HEK293 (cell line): ENCODE results near the gene ARHGEF37.
A peak's percentile ranks its signal among the peaks of the same experiment; 100 is the strongest.

Experiments
- CTCF ChIA-PET: fragments of 350-600 bp; formaldehyde crosslinking; extraction: SDS; loops from one replicate; lab custom pipeline; 2021; ENCODE audit warnings: antibody characterized with exemption; lab: Yijun Ruan, JAX
- POLR2A ChIA-PET: fragments of 300-600 bp; formaldehyde crosslinking; extraction: SDS; loops from one replicate; lab custom pipeline; 2020; ENCODE audit warnings: antibody characterized with exemption, inconsistent platforms; lab: Yijun Ruan, JAX
- H3K27ac ChIP-seq: fragments of 200-500 bp; sonication (Bioruptor generic); 2 replicates; pipeline ENCODE4 v1.5.1; 2014; ENCODE audit warnings: low read depth, low read length, control low read depth, inconsistent platforms; ENCODE audit errors: extremely low read depth
- H3K36me3 ChIP-seq, 2 experiments: fragments of 200-500 bp in 1 of 2; sonication (Bioruptor generic) in 1 of 2; 1 replicate in 1 of 2; 2 replicates in 1 of 2; pipeline ENCODE4 v1.5.1; 2014 to 2017; ENCODE audit warnings: inconsistent platforms in 2 of 2, low read length in 2 of 2; ENCODE audit not compliant: control insufficient read depth in 2 of 2, insufficient read depth in 1 of 2
- H3K4me1 ChIP-seq: fragments of 200-500 bp; sonication (Bioruptor generic); 2 replicates; pipeline ENCODE4 v1.5.1; 2014; ENCODE audit warnings: mild to moderate bottlenecking, low read length, inconsistent platforms; ENCODE audit not compliant: control insufficient read depth, insufficient read depth
- H3K4me3 ChIP-seq: 2 replicates; pipeline ENCODE4 v1.5.1; 2011; ENCODE audit warnings: low read depth, mild to moderate bottlenecking, control low read depth, low read length, moderate library complexity
- H3K9me3 ChIP-seq: fragments of 200-500 bp; sonication (Bioruptor generic); 2 replicates; pipeline ENCODE4 v1.5.1; 2014; ENCODE audit warnings: low read depth, low read length, inconsistent platforms; ENCODE audit not compliant: control insufficient read depth, insufficient read depth
- EGR2 ChIP-seq: fragments of 450-650 bp; formaldehyde crosslinking; IDR thresholded peaks from 2 replicates; pipeline ENCODE4 v1.5.1; 2016; ENCODE audit warnings: low read depth, missing biosample characterization, missing genetic modification characterization
- KLF16 ChIP-seq: fragments of 450-650 bp; formaldehyde crosslinking; IDR thresholded peaks from 2 replicates; pipeline ENCODE4 v1.5.1; 2017; ENCODE audit warnings: missing biosample characterization, missing genetic modification characterization
- MEIS1 ChIP-seq: sonication (generic); formaldehyde crosslinking; IDR thresholded peaks from 2 replicates; pipeline ENCODE4 v1.8.1; 2022; ENCODE audit warnings: missing genetic modification reagents, mild to moderate bottlenecking, borderline replicate concordance
- RBAK ChIP-seq: fragments of 450-650 bp; formaldehyde crosslinking; IDR thresholded peaks from 2 replicates; pipeline ENCODE4 v1.5.1; 2016; ENCODE audit warnings: missing biosample characterization, missing genetic modification characterization
- SP2 ChIP-seq: fragments of 450-650 bp; formaldehyde crosslinking; IDR thresholded peaks from 2 replicates; pipeline ENCODE4 v1.5.1; 2016; ENCODE audit warnings: missing biosample characterization, missing genetic modification characterization
- ZBTB17 ChIP-seq: fragments of 450-650 bp; formaldehyde crosslinking; IDR thresholded peaks from 2 replicates; pipeline ENCODE4 v1.5.1; 2016; ENCODE audit warnings: missing biosample characterization, missing genetic modification characterization
- ZBTB7A ChIP-seq: fragments of 450-650 bp; formaldehyde crosslinking; IDR thresholded peaks from 2 replicates; pipeline ENCODE4 v1.5.1; 2016; ENCODE audit warnings: low read depth, missing biosample characterization, missing genetic modification characterization
- ZIC2 ChIP-seq: fragments of 450-650 bp; formaldehyde crosslinking; IDR thresholded peaks from 2 replicates; pipeline ENCODE4 v1.5.1; 2016; ENCODE audit warnings: missing biosample characterization, missing genetic modification characterization
- ZNF112 ChIP-seq: fragments of 450-650 bp; formaldehyde crosslinking; IDR thresholded peaks from 2 replicates; pipeline ENCODE4 v1.5.0; 2017; ENCODE audit warnings: missing biosample characterization, missing genetic modification characterization
- ZNF19 ChIP-seq: fragments of 450-650 bp; formaldehyde crosslinking; IDR thresholded peaks from 2 replicates; pipeline ENCODE4; 2016; ENCODE audit warnings: missing biosample characterization, missing genetic modification characterization, low read depth
- ZNF324 ChIP-seq: fragments of 450-650 bp; formaldehyde crosslinking; IDR thresholded peaks from 2 replicates; pipeline ENCODE4 v1.5.1; 2016; ENCODE audit warnings: missing biosample characterization, missing genetic modification characterization
- ZNF335 ChIP-seq: fragments of 450-650 bp; formaldehyde crosslinking; conservative IDR thresholded peaks from 2 replicates; pipeline ENCODE4 v1.5.1; 2016; ENCODE audit warnings: missing biosample characterization, missing genetic modification characterization
- ZNF394 ChIP-seq: fragments of 450-650 bp; formaldehyde crosslinking; IDR thresholded peaks from 2 replicates; pipeline ENCODE4 v1.5.1; 2016; ENCODE audit warnings: missing biosample characterization, missing genetic modification characterization, mild to moderate bottlenecking, moderate library complexity, borderline replicate concordance
- ZNF426 ChIP-seq: fragments of 450-650 bp; formaldehyde crosslinking; IDR thresholded peaks from 2 replicates; pipeline ENCODE4 v1.5.1; 2017; ENCODE audit warnings: missing biosample characterization, missing genetic modification characterization, mild to moderate bottlenecking, inconsistent platforms, moderate library complexity
- ZNF529 ChIP-seq: fragments of 450-650 bp; formaldehyde crosslinking; IDR thresholded peaks from 2 replicates; pipeline ENCODE4 v1.5.1; 2017; ENCODE audit warnings: missing genetic modification characterization, missing biosample characterization; ENCODE audit not compliant: insufficient replicate concordance
- ZNF658 ChIP-seq: fragments of 450-650 bp; formaldehyde crosslinking; IDR thresholded peaks from 2 replicates; pipeline ENCODE4; 2016; ENCODE audit warnings: missing biosample characterization, missing genetic modification characterization
- TF ChIP-seq, protein P1 (sequence below): fragments of 450-650 bp; formaldehyde crosslinking; IDR thresholded peaks from 2 replicates; pipeline ENCODE4 v1.5.1; 2016; ENCODE audit warnings: missing biosample characterization, missing genetic modification characterization
- TF ChIP-seq, protein P2 (sequence below): fragments of 450-650 bp; formaldehyde crosslinking; IDR thresholded peaks from 2 replicates; pipeline ENCODE4 v1.5.1; 2016; ENCODE audit warnings: missing biosample characterization, missing genetic modification characterization
- TF ChIP-seq, protein P3 (sequence below): fragments of 450-650 bp; formaldehyde crosslinking; IDR thresholded peaks from 2 replicates; pipeline ENCODE4 v1.5.1; 2016; ENCODE audit warnings: missing biosample characterization, missing genetic modification characterization
- TF ChIP-seq, protein P4 (sequence below): fragments of 450-650 bp; formaldehyde crosslinking; IDR thresholded peaks from 2 replicates; pipeline ENCODE4 v1.5.1; 2017; ENCODE audit warnings: missing biosample characterization, mild to moderate bottlenecking, missing genetic modification characterization, moderate library complexity

Gene ARHGEF37

DNA sequence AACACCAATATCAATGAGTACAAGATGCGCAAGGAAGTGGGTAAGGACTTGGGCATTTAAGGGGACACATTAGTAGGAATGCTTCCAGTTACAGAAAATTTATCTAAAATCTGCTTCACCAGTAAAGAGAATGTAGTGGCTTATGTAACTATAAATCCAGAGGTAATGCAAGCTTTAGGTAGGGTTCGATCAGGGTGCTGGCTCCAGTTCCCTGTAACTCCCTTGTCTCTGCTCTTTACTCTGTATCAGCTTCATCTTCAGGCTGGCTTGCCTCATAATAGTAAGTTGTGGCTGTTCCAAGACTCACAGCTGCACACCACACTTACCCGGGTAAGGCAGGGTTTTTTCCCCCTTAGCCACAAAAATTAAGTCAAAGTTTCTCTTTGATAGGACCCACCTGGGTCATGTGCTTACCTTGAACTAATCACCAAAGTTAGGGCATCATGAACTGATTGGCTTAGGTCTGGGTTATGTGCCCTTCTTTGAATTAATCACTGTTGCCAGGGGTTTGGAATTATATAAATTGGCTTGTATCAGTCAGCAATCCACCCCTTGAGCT is 35.5 kb downstream of the ARHGEF37 start:
- ChIA-PET POLR2A (no interaction called here), CTCF (interaction anchor here (0.6 to 4.2 kb wide), 9 partner anchors 9 to 183 kb away, joined by 3 to 50 read pairs (median 10); no protein-coding TSS in a partner anchor)
- Histone ChIP-seq H3K36me3 (no peaks in the 10 kb centered on the region), H3K9me3 (no peaks in the 10 kb centered on the region), H3K27ac (no peak overlapping the region), H3K4me3 (no peak overlapping the region), H3K4me1 (no peaks in the 10 kb centered on the region)
- TF ChIP-seq RBAK (tag by site-specific recombination) (no peak), ZNF324 (tag by site-specific recombination) (no peak), ZNF426 (tag by site-specific recombination) (no peak), SP2 (no peak), ZNF19 (tag by site-specific recombination) (no peak), ZNF112 (tag by site-specific recombination) (no peak), ZBTB7A (tag by site-specific recombination) (no peak), KLF16 (tag by site-specific recombination) (no peak)

DNA sequence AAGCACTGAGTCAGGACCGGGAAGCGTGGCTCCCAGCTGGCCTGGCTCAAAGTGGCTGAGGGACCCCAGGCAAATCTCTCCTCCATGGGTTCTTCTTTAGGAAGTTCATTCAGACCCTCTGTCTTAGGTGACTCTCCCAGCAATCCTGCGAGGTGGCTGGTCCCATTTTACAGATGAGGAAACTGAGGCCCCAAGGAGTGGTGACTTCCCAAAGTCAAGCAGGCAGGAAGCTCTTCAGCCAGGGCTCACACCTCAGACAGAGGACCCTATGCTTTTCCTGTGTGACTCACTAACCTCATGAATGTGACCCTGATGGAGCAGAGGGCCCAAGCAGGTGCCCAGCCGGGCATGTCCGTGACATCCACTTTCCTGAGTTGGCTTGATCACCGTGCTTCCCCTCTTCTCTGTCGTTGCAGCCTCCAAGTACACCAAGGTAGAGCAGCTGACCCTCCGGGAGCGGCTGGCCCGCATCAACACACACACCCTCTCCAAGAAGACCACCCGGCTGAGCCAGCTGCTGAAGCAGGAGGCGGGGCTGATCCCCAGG is 36.5 kb downstream of the ARHGEF37 start:
- POLR2A ChIA-PET, result no interaction called here
- no peaks in the 10 kb centered on the region for H3K9me3 ChIP-seq
- no peak for TF ChIP-seq EGR2 (tag by site-specific recombination)
- no peak for TF ChIP-seq ZNF394 (tag by site-specific recombination)
- TF ChIP-seq, protein P1, sequence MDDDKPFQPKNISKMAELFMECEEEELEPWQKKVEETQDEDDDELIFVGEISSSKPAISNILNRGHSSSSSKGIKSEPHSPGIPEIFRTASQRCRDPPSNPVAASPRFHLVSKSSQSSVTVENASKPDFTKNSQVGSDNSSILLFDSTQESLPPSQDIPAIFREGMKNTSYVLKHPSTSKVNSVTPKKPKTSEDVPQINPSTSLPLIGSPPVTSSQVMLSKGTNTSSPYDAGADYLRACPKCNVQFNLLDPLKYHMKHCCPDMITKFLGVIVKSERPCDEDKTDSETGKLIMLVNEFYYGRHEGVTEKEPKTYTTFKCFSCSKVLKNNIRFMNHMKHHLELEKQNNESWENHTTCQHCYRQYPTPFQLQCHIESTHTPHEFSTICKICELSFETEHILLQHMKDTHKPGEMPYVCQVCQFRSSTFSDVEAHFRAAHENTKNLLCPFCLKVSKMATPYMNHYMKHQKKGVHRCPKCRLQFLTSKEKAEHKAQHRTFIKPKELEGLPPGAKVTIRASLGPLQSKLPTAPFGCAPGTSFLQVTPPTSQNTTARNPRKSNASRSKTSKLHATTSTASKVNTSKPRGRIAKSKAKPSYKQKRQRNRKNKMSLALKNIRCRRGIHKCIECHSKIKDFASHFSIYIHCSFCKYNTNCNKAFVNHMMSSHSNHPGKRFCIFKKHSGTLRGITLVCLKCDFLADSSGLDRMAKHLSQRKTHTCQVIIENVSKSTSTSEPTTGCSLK (tag by site-specific recombination), result no peak
- no peak for TF ChIP-seq ZNF529
- TF ChIP-seq MEIS1 (CRISPR knock-in tag), result no peak
- no peaks in the 10 kb centered on the region for H3K4me1 ChIP-seq
- no peak overlapping the region for H3K27ac ChIP-seq
- H3K36me3 ChIP-seq, result no peaks in the 10 kb centered on the region
- no peak overlapping the region for H3K4me3 ChIP-seq
- CTCF ChIA-PET, result interaction anchor here (0.6 to 4.2 kb wide), 26 partner anchors 10 to 361 kb away, joined by 3 to 50 read pairs (median 6); partner anchors contain the start of genes ARHGEF37, CSNK1A1 and IL17B

DNA sequence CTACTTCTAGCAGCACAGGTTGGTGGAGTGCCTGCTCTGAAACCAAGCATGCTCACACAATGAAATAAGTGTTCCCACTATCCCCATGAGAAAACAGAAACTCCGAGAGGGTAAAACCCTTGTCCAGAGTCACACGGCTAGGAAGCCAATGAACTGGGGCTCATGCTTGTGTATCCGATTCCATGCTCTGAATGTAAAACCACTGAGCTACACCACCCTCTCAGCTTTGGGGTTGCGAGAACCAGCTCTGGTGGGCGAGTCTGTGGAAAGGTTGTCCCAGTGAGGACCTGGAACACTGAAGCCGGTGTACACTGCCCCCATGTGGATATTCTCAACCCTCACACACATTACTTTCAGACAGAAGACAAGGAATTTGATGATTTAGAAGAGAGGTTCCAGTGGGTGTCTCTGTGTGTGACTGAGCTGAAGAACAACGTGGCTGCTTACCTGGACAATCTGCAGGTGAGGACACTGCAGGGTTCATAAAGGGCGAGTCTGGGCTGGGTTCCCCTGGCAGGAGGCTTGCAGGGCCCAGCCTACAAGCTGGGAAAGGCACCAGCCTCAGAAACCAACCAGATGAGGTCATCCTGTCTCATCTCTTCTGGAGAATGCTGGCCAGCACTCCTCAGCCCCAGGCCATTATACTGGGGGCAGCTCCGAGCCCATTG is 37.4 kb downstream of the ARHGEF37 start:
- Histone ChIP-seq H3K9me3 (no peaks in the 10 kb centered on the region), H3K4me1 (no peaks in the 10 kb centered on the region), H3K4me3 (no peak overlapping the region), H3K36me3 (no peaks in the 10 kb centered on the region), H3K27ac (no peak overlapping the region)
- ChIA-PET CTCF (interaction anchor here (0.5 to 4.2 kb wide), 59 partner anchors 10 to 1599 kb away, joined by 3 to 50 read pairs (median 4); partner anchors contain the start of genes ARHGEF37, CSNK1A1 and IL17B), POLR2A (interaction anchor here (0.7 to 1.3 kb wide), 4 partner anchors 37 to 251 kb away, joined by 3 to 4 read pairs (median 3); partner anchors contain the start of gene ARHGEF37)
- TF ChIP-seq ZNF335 (peak; percentile 15; the same call in 1 of the 2 replicates), ZBTB17 (tag by site-specific recombination) (peak; percentile 64), ZIC2 (tag by site-specific recombination) (0 out of 2 replicates have a peak, but pooled peaks have one; percentile 18), ZNF658 (tag by site-specific recombination) (no peak)
- TF ChIP-seq, protein P2, sequence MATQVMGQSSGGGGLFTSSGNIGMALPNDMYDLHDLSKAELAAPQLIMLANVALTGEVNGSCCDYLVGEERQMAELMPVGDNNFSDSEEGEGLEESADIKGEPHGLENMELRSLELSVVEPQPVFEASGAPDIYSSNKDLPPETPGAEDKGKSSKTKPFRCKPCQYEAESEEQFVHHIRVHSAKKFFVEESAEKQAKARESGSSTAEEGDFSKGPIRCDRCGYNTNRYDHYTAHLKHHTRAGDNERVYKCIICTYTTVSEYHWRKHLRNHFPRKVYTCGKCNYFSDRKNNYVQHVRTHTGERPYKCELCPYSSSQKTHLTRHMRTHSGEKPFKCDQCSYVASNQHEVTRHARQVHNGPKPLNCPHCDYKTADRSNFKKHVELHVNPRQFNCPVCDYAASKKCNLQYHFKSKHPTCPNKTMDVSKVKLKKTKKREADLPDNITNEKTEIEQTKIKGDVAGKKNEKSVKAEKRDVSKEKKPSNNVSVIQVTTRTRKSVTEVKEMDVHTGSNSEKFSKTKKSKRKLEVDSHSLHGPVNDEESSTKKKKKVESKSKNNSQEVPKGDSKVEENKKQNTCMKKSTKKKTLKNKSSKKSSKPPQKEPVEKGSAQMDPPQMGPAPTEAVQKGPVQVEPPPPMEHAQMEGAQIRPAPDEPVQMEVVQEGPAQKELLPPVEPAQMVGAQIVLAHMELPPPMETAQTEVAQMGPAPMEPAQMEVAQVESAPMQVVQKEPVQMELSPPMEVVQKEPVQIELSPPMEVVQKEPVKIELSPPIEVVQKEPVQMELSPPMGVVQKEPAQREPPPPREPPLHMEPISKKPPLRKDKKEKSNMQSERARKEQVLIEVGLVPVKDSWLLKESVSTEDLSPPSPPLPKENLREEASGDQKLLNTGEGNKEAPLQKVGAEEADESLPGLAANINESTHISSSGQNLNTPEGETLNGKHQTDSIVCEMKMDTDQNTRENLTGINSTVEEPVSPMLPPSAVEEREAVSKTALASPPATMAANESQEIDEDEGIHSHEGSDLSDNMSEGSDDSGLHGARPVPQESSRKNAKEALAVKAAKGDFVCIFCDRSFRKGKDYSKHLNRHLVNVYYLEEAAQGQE (tag by site-specific recombination), result peak; percentile 62; the same call in 1 of the 2 replicates
- TF ChIP-seq, protein P3, sequence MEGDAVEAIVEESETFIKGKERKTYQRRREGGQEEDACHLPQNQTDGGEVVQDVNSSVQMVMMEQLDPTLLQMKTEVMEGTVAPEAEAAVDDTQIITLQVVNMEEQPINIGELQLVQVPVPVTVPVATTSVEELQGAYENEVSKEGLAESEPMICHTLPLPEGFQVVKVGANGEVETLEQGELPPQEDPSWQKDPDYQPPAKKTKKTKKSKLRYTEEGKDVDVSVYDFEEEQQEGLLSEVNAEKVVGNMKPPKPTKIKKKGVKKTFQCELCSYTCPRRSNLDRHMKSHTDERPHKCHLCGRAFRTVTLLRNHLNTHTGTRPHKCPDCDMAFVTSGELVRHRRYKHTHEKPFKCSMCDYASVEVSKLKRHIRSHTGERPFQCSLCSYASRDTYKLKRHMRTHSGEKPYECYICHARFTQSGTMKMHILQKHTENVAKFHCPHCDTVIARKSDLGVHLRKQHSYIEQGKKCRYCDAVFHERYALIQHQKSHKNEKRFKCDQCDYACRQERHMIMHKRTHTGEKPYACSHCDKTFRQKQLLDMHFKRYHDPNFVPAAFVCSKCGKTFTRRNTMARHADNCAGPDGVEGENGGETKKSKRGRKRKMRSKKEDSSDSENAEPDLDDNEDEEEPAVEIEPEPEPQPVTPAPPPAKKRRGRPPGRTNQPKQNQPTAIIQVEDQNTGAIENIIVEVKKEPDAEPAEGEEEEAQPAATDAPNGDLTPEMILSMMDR, result peak; percentile 77
- TF ChIP-seq, protein P4, sequence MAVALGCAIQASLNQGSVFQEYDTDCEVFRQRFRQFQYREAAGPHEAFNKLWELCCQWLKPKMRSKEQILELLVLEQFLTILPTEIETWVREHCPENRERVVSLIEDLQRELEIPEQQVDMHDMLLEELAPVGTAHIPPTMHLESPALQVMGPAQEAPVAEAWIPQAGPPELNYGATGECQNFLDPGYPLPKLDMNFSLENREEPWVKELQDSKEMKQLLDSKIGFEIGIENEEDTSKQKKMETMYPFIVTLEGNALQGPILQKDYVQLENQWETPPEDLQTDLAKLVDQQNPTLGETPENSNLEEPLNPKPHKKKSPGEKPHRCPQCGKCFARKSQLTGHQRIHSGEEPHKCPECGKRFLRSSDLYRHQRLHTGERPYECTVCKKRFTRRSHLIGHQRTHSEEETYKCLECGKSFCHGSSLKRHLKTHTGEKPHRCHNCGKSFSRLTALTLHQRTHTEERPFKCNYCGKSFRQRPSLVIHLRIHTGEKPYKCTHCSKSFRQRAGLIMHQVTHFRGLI (tag by site-specific recombination), result 0 out of 2 replicates have a peak, but pooled peaks have one; percentile 13
